Measurements from ENCODE around the gene PRDM1.

DNA sequence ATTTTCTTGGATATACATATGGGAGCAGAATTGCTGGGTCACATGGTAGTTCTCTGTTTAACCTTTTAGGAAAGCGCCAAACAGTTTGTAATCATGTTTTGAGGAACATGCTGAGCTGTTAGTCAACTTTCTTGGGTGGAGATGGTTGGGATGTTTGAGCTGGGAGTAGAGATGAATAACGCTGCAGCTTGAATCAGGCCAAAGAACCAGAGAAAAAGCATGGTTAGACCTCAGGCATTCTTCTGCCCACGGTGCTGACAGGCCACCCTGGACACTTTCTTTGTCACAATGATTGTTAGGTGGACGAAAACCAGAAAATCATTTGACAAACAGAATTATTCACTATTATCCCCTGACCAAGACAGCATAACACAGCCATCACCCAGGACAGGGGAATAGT, 66.8 kb downstream of the PRDM1 start:
- TF ChIP-seq YY1 (IDR thresholded peaks at IDR 0.05; ENCODE audit: insufficient read depth, insufficient read length) (no peak), ZNF274 (IDR thresholded peaks at IDR 0.05; ENCODE audit: low read depth, low read length) (no peak)

All from NT2/D1 (cell line).